GM23338 (cell line): ENCODE results near the gene RGS21. TPM values are rescaled to one million over a fixed set of nuclear protein-coding genes. Genes with fewer than 3 reads are reported as not detected.

ENCODE experiments used
- ATAC-seq: fragments of 200-7000 bp; cut with Tn5 transposase; 3 replicates; pipeline ENCODE4 v1.9.1; 2020
- DNase-seq: peaks from one replicate; pipeline ENCODE4 v3.0.0-alpha.2; 2015; ENCODE audit warnings: low spot score
- H2AFZ ChIP-seq: fragments of 200-600 bp; sonication (generic); 2 replicates; pipeline ENCODE4 v1.8.0; 2016; ENCODE audit warnings: antibody characterized with exemption, mild to moderate bottlenecking, moderate library complexity
- H3F3A ChIP-seq: fragments of 200-600 bp; sonication (generic); replicated peaks from 2 replicates; pipeline ENCODE4 v1.8.0; 2017; ENCODE audit warnings: antibody characterized with exemption, mixed run types, low read depth
- H3K27ac ChIP-seq: fragments of 200-600 bp; sonication (generic); 2 replicates; pipeline ENCODE4 v1.6.1; 2016; ENCODE audit warnings: low read depth
- H3K27me3 ChIP-seq: fragments of 200-600 bp; sonication (generic); 2 replicates; pipeline ENCODE4 v1.8.0; 2016; ENCODE audit warnings: mild to moderate bottlenecking, mixed run types, moderate library complexity; ENCODE audit not compliant: insufficient read depth
- H3K36me3 ChIP-seq: fragments of 200-600 bp; sonication (generic); 2 replicates; pipeline ENCODE4 v1.8.0; 2016; ENCODE audit warnings: mild to moderate bottlenecking; ENCODE audit not compliant: insufficient read depth
- H3K4me1 ChIP-seq: fragments of 200-600 bp; sonication (generic); 2 replicates; pipeline ENCODE4 v1.8.0; 2016; ENCODE audit warnings: mild to moderate bottlenecking, moderate library complexity; ENCODE audit not compliant: insufficient read depth
- H3K4me2 ChIP-seq: fragments of 200-600 bp; sonication (generic); 2 replicates; pipeline ENCODE4 v1.7.1; 2017; ENCODE audit warnings: mixed run types
- H3K4me3 ChIP-seq: fragments of 200-600 bp; sonication (generic); 2 replicates; pipeline ENCODE4 v1.6.1; 2016; ENCODE audit warnings: mixed run types
- H3K79me2 ChIP-seq: fragments of 200-600 bp; sonication (generic); replicated peaks from 2 replicates; pipeline ENCODE4 v1.8.0; 2017; ENCODE audit warnings: mild to moderate bottlenecking; ENCODE audit not compliant: insufficient read depth
- H3K9me2 ChIP-seq: fragments of 200-600 bp; sonication (generic); 2 replicates; pipeline ENCODE4 v1.8.0; 2017; ENCODE audit not compliant: insufficient read depth
- H4K20me1 ChIP-seq: fragments of 200-600 bp; sonication (generic); replicated peaks from 2 replicates; pipeline ENCODE4 v1.8.0; 2017; ENCODE audit warnings: mild to moderate bottlenecking; ENCODE audit not compliant: insufficient read depth
- H3K27ac Mint-ChIP-seq: 2 replicates; pipeline ENCODE4 v1.8.0; 2020; ENCODE audit warnings: inconsistent platforms, mild to moderate bottlenecking, moderate library complexity, mixed read lengths
- H3K27me3 Mint-ChIP-seq: 3 replicates; pipeline ENCODE4 v1.8.0; 2022; ENCODE audit warnings: low read depth, mild to moderate bottlenecking, moderate library complexity, mixed read lengths, inconsistent platforms; ENCODE audit not compliant: insufficient read depth, poor library complexity
- H3K36me3 Mint-ChIP-seq: 3 replicates; pipeline ENCODE4 v1.8.0; 2021; ENCODE audit warnings: low read depth, mild to moderate bottlenecking, inconsistent platforms, moderate library complexity, mixed read lengths
- H3K4me1 Mint-ChIP-seq: 3 replicates; pipeline ENCODE4 v1.8.0; 2020; ENCODE audit warnings: mild to moderate bottlenecking, inconsistent platforms, mixed read lengths
- H3K4me3 Mint-ChIP-seq: 3 replicates; pipeline ENCODE4 v1.8.0; 2021; ENCODE audit warnings: moderate library complexity, mild to moderate bottlenecking, inconsistent platforms, mixed read lengths
- H3K9me3 Mint-ChIP-seq: 3 replicates; pipeline ENCODE4 v1.8.0; 2020; ENCODE audit warnings: moderate library complexity, mild to moderate bottlenecking, inconsistent platforms, mixed read lengths
- EZH2 ChIP-seq: fragments of 200-600 bp; sonication (generic); IDR thresholded peaks from one replicate; pipeline ENCODE4 v1.8.0; 2017; ENCODE audit warnings: antibody characterized with exemption, mild to moderate bottlenecking, low read depth; ENCODE audit not compliant: unreplicated experiment
- JUNB ChIP-seq: IDR thresholded peaks from one replicate; pipeline ENCODE4 v1.6.1; 2016; ENCODE audit warnings: antibody characterized with exemption; ENCODE audit not compliant: unreplicated experiment
- NANOG ChIP-seq: IDR thresholded peaks from 2 replicates; pipeline ENCODE4 v1.6.1; 2016; ENCODE audit warnings: antibody characterized with exemption, borderline replicate concordance
- POLR2AphosphoS5 ChIP-seq: IDR thresholded peaks from 2 replicates; pipeline ENCODE4 v1.6.1; 2016; ENCODE audit warnings: antibody characterized with exemption, low read depth
- REST ChIP-seq: IDR thresholded peaks from one replicate; pipeline ENCODE4 v1.6.1; 2018; ENCODE audit warnings: antibody characterized with exemption; ENCODE audit not compliant: unreplicated experiment
- ZNF114 ChIP-seq: fragments of 250-450 bp; sonication (Bioruptor Pico); IDR thresholded peaks from 2 replicates; pipeline ENCODE4 v1.5.0; 2020; ENCODE audit warnings: mild to moderate bottlenecking, moderate library complexity
- ZNF331 ChIP-seq: fragments of 250-450 bp; sonication (Bioruptor Pico); IDR thresholded peaks from 2 replicates; pipeline ENCODE4 v1.5.0; 2020; ENCODE audit warnings: low read depth, mild to moderate bottlenecking, moderate library complexity
- polyA plus RNA-seq: library from polyadenylated mRNA; unstranded; fragments of >200 nt; fragmentation: Nextera tagmentation; extraction: Ambion mirVana; gene quantifications from 2 replicates; pipeline ENCODE4 v1.2.1, GENCODE V29; 2016
- total RNA-seq: library from RNA; depleted of rRNA; stranded (reverse); fragments of >200 nt; shearing (Covaris generic); gene quantifications from 2 replicates; pipeline ENCODE4 v1.2.3, GENCODE V29; 2014
- TF ChIP-seq, protein P1 (sequence below): fragments of 250-450 bp; sonication (Bioruptor Pico); IDR thresholded peaks from 2 replicates; pipeline ENCODE4 v1.5.0; 2020; ENCODE audit warnings: mild to moderate bottlenecking, moderate library complexity
- TF ChIP-seq, protein P2 (sequence below), 2 experiments: fragments of 200-600 bp in 1 of 2; sonication (generic) in 1 of 2; conservative IDR thresholded peaks; 2 replicates each; pipeline versions ENCODE4 v1.5.1 to v1.6.1; 2016 to 2017; ENCODE audit warnings: antibody characterized with exemption in 2 of 2, low read depth in 2 of 2, mild to moderate bottlenecking in 2 of 2, moderate library complexity in 1 of 2
- TF ChIP-seq, protein P3 (sequence below): IDR thresholded peaks from 2 replicates; pipeline ENCODE4 v1.6.1; 2016; ENCODE audit warnings: antibody characterized with exemption

Gene RGS21
- total and polyA plus RNA-seq, 2 experiments from 2014 or later, result not detected

GRCh38 chr1:192379554-192379953 lies 62.8 kb downstream of the RGS21 start:
- Mint-ChIP-seq H3K4me1 (peaks cover 14% of the 10 kb centered on the region), H3K4me3 (no peak overlapping the region), H3K27me3 (no peaks in the 10 kb centered on the region), H3K36me3 (peaks cover 2% of the 10 kb centered on the region; the same call in 1 of the 3 replicates), H3K9me3 (peaks cover 7% of the 10 kb centered on the region; the same call in 2 of the 3 replicates), H3K27ac (no peak overlapping the region)
- ATAC-seq (no peak), DNase-seq (no peak)
- H4K20me1 ChIP-seq, result no peaks in the 10 kb centered on the region
- H3K36me3 ChIP-seq, result no peaks in the 10 kb centered on the region
- H3K27ac ChIP-seq, result no peak overlapping the region
- TF ChIP-seq ZNF331 (CRISPR knock-in tag), result no peak
- no peaks in the 10 kb centered on the region for H3K27me3 ChIP-seq
- no peak overlapping the region for H3K4me3 ChIP-seq
- H2AFZ ChIP-seq, result no peak overlapping the region
- peaks cover 22% of the 10 kb centered on the region for H3K4me1 ChIP-seq
- H3K4me2 ChIP-seq, result peak overlapping the region; percentile 18
- no peaks in the 10 kb centered on the region for H3K79me2 ChIP-seq
- H3K9me2 ChIP-seq, result no peaks in the 10 kb centered on the region; the same call in 1 of the 2 replicates
- no peaks in the 10 kb centered on the region for H3F3A ChIP-seq

GRCh38 chr1:192382758-192383157 lies 66.0 kb downstream of the RGS21 start:
- no peak overlapping the region for H3K27ac Mint-ChIP-seq
- TF ChIP-seq NANOG (no peak), JUNB (no peak), EZH2 (no peak), REST (no peak), POLR2AphosphoS5 (no peak), ZNF114 (CRISPR knock-in tag) (no peak)
- TF ChIP-seq, protein P1, sequence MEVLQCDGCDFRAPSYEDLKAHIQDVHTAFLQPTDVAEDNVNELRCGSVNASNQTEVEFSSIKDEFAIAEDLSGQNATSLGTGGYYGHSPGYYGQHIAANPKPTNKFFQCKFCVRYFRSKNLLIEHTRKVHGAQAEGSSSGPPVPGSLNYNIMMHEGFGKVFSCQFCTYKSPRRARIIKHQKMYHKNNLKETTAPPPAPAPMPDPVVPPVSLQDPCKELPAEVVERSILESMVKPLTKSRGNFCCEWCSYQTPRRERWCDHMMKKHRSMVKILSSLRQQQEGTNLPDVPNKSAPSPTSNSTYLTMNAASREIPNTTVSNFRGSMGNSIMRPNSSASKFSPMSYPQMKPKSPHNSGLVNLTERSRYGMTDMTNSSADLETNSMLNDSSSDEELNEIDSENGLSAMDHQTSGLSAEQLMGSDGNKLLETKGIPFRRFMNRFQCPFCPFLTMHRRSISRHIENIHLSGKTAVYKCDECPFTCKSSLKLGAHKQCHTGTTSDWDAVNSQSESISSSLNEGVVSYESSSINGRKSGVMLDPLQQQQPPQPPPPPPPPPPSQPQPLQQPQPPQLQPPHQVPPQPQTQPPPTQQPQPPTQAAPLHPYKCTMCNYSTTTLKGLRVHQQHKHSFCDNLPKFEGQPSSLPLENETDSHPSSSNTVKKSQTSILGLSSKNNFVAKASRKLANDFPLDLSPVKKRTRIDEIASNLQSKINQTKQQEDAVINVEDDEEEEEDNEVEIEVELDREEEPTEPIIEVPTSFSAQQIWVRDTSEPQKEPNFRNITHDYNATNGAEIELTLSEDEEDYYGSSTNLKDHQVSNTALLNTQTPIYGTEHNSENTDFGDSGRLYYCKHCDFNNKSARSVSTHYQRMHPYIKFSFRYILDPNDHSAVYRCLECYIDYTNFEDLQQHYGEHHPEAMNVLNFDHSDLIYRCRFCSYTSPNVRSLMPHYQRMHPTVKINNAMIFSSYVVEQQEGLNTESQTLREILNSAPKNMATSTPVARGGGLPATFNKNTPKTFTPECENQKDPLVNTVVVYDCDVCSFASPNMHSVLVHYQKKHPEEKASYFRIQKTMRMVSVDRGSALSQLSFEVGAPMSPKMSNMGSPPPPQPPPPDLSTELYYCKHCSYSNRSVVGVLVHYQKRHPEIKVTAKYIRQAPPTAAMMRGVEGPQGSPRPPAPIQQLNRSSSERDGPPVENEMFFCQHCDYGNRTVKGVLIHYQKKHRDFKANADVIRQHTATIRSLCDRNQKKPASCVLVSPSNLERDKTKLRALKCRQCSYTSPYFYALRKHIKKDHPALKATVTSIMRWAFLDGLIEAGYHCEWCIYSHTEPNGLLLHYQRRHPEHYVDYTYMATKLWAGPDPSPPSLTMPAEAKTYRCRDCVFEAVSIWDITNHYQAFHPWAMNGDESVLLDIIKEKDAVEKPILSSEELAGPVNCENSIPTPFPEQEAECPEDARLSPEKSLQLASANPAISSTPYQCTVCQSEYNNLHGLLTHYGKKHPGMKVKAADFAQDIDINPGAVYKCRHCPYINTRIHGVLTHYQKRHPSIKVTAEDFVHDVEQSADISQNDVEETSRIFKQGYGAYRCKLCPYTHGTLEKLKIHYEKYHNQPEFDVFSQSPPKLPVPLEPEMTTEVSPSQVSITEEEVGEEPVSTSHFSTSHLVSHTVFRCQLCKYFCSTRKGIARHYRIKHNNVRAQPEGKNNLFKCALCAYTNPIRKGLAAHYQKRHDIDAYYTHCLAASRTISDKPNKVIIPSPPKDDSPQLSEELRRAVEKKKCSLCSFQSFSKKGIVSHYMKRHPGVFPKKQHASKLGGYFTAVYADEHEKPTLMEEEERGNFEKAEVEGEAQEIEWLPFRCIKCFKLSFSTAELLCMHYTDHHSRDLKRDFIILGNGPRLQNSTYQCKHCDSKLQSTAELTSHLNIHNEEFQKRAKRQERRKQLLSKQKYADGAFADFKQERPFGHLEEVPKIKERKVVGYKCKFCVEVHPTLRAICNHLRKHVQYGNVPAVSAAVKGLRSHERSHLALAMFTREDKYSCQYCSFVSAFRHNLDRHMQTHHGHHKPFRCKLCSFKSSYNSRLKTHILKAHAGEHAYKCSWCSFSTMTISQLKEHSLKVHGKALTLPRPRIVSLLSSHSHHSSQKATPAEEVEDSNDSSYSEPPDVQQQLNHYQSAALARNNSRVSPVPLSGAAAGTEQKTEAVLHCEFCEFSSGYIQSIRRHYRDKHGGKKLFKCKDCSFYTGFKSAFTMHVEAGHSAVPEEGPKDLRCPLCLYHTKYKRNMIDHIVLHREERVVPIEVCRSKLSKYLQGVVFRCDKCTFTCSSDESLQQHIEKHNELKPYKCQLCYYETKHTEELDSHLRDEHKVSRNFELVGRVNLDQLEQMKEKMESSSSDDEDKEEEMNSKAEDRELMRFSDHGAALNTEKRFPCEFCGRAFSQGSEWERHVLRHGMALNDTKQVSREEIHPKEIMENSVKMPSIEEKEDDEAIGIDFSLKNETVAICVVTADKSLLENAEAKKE (CRISPR knock-in tag), result no peak
- TF ChIP-seq, protein P2, sequence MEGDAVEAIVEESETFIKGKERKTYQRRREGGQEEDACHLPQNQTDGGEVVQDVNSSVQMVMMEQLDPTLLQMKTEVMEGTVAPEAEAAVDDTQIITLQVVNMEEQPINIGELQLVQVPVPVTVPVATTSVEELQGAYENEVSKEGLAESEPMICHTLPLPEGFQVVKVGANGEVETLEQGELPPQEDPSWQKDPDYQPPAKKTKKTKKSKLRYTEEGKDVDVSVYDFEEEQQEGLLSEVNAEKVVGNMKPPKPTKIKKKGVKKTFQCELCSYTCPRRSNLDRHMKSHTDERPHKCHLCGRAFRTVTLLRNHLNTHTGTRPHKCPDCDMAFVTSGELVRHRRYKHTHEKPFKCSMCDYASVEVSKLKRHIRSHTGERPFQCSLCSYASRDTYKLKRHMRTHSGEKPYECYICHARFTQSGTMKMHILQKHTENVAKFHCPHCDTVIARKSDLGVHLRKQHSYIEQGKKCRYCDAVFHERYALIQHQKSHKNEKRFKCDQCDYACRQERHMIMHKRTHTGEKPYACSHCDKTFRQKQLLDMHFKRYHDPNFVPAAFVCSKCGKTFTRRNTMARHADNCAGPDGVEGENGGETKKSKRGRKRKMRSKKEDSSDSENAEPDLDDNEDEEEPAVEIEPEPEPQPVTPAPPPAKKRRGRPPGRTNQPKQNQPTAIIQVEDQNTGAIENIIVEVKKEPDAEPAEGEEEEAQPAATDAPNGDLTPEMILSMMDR (conservative IDR thresholded peaks at IDR 0.05; ENCODE audit: low read depth in 2 of 2), result no peak
- TF ChIP-seq, protein P3, sequence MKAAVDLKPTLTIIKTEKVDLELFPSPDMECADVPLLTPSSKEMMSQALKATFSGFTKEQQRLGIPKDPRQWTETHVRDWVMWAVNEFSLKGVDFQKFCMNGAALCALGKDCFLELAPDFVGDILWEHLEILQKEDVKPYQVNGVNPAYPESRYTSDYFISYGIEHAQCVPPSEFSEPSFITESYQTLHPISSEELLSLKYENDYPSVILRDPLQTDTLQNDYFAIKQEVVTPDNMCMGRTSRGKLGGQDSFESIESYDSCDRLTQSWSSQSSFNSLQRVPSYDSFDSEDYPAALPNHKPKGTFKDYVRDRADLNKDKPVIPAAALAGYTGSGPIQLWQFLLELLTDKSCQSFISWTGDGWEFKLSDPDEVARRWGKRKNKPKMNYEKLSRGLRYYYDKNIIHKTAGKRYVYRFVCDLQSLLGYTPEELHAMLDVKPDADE, result no peak

More at GRCh38 chr1:192382758-192383157, 66.0 kb downstream of the RGS21 start:
- DNase-seq (no peak), ATAC-seq (no peak)
- Histone ChIP-seq H3K9me2 (no peaks in the 10 kb centered on the region; the same call in 1 of the 2 replicates), H3K4me3 (no peak overlapping the region), H3F3A (no peaks in the 10 kb centered on the region), H3K27ac (no peak overlapping the region), H3K79me2 (no peaks in the 10 kb centered on the region), H3K4me1 (peaks cover 16% of the 10 kb centered on the region), H3K27me3 (no peaks in the 10 kb centered on the region), H3K36me3 (no peaks in the 10 kb centered on the region), H4K20me1 (no peaks in the 10 kb centered on the region), H3K4me2 (no peak overlapping the region), H2AFZ (no peak overlapping the region; the same call in 1 of the 2 replicates)
- Mint-ChIP-seq H3K9me3 (peaks cover 9% of the 10 kb centered on the region; the same call in 2 of the 3 replicates), H3K4me1 (peaks cover 11% of the 10 kb centered on the region), H3K27me3 (no peaks in the 10 kb centered on the region), H3K36me3 (peaks cover 2% of the 10 kb centered on the region; the same call in 2 of the 3 replicates), H3K4me3 (no peak overlapping the region)
